ENCODE results near the gene SIVA1. TPM values are rescaled to one million over a fixed set of nuclear protein-coding genes. Genes with fewer than 3 reads are reported as not detected.

The SIVA1 gene
- polyA plus RNA-seq, 1 of the 3 experiments (the other 2 are of a cell fraction) = 137 TPM

GRCh38 chr14:104796687-104797081 lies 43.7 kb downstream of the SIVA1 start:
- ChIA-PET POLR2A (no interaction called here), CTCF (interaction anchor here (1.2 to 4.2 kb wide), 2 partner anchors 21 to 28 kb away, joined by 3 to 25 read pairs; no protein-coding TSS in a partner anchor)
- Histone ChIP-seq H4K20me1 (ENCODE audit: insufficient read depth) (peaks cover 32% of the 10 kb centered on the region), H3K9ac (no peak overlapping the region), H3F3A (replicated peaks; ENCODE audit: insufficient read depth) (peaks cover 19% of the 10 kb centered on the region), H3K36me3 (replicated peaks in 1 of 2; ENCODE audit: control insufficient read depth in 1 of 2, insufficient read depth in 2 of 2, low read length in 1 of 2) (peaks cover 0 to 6% of the 10 kb centered on the region in 2 experiments), H3K4me2 (peak overlapping the region; percentile 95; the same call in 1 of the 2 replicates), H3K9me2 (no peaks in the 10 kb centered on the region), H3K9me3 (no peaks in the 10 kb centered on the region), H3K79me2 (ENCODE audit: insufficient read depth) (peaks cover 34% of the 10 kb centered on the region), H3K27ac (ENCODE audit: low read depth in 2 of 2, low read length in 1 of 2) (no peak overlapping the region), H3K4me3 (ENCODE audit: low read depth in 2 of 2, low read length in 1 of 2) (no peak overlapping the region), H2AFZ (ENCODE audit: low read depth) (no peak overlapping the region), H3K27me3 (ENCODE audit: insufficient read depth) (no peaks in the 10 kb centered on the region), H3K4me1 (ENCODE audit: control insufficient read depth in 1 of 2, insufficient read depth in 2 of 2, low read depth in 1 of 2, low read length in 1 of 2) (peaks cover 11 to 54% of the 10 kb centered on the region in 2 experiments; a peak in 3 of 4 replicates)
- no peak for DNase-seq
- TF ChIP-seq FOSL2 (IDR thresholded peaks at IDR 0.05; ENCODE audit: borderline replicate concordance, low read depth) (no peak), JUND (IDR thresholded peaks at IDR 0.05) (no peak), CHD2 (IDR thresholded peaks at IDR 0.05; ENCODE audit: low read length, partially characterized antibody) (no peak), TCF12 (IDR thresholded peaks at IDR 0.05) (no peak), FOXM1 (IDR thresholded peaks at IDR 0.05; ENCODE audit: low read depth) (no peak), EZH2phosphoT487 (IDR thresholded peaks at IDR 0.05; ENCODE audit: borderline replicate concordance, low read depth) (no peak), RCOR1 (IDR thresholded peaks at IDR 0.05; ENCODE audit: low read length) (no peak), ZBTB33 (IDR thresholded peaks at IDR 0.05; ENCODE audit: borderline replicate concordance, low read depth) (no peak), MXI1 (IDR thresholded peaks at IDR 0.05; ENCODE audit: low read depth, low read length) (no peak), TAF1 (IDR thresholded peaks at IDR 0.05; ENCODE audit: borderline replicate concordance, low read depth, low read length) (no peak), USF1 (IDR thresholded peaks at IDR 0.05; ENCODE audit: borderline replicate concordance, low read depth) (no peak), EP300 (IDR thresholded peaks at IDR 0.05; ENCODE audit: borderline replicate concordance in 1 of 2, low read depth in 1 of 2, low read length in 1 of 2) (no peak)
- 92% methylated on average over 6 of the region's 6 CpGs for WGBS (ENCODE audit: low lambda C conversion rate)

GRCh38 chr14:104797115-104798044 lies 44.4 kb downstream of the SIVA1 start:
- Histone ChIP-seq H4K20me1 (ENCODE audit: insufficient read depth) (peaks cover 25% of the 10 kb centered on the region), H3K27me3 (ENCODE audit: insufficient read depth) (no peaks in the 10 kb centered on the region), H3K4me3 (ENCODE audit: low read depth in 2 of 2, low read length in 1 of 2) (no peak overlapping the region), H3K9me2 (no peaks in the 10 kb centered on the region), H3F3A (replicated peaks; ENCODE audit: insufficient read depth) (peaks cover 19% of the 10 kb centered on the region), H2AFZ (ENCODE audit: low read depth) (no peak overlapping the region), H3K36me3 (replicated peaks in 1 of 2; ENCODE audit: control insufficient read depth in 1 of 2, insufficient read depth in 2 of 2, low read length in 1 of 2) (no peaks in the 10 kb centered on the region), H3K9me3 (no peaks in the 10 kb centered on the region), H3K4me2 (no peak overlapping the region), H3K79me2 (ENCODE audit: insufficient read depth) (peaks cover 27% of the 10 kb centered on the region), H3K27ac (ENCODE audit: low read depth in 2 of 2, low read length in 1 of 2) (no peak overlapping the region), H3K9ac (no peak overlapping the region), H3K4me1 (ENCODE audit: control insufficient read depth in 1 of 2, insufficient read depth in 2 of 2, low read depth in 1 of 2, low read length in 1 of 2) (peaks cover 11 to 53% of the 10 kb centered on the region in 2 experiments; a peak in 3 of 4 replicates)
- CTCF ChIA-PET = interaction anchor here (1.3 to 5.2 kb wide), 3 partner anchors 24 to 29 kb away, joined by 4 to 26 read pairs (median 25); no protein-coding TSS in a partner anchor
- TF ChIP-seq EZH2phosphoT487 (IDR thresholded peaks at IDR 0.05; ENCODE audit: borderline replicate concordance, low read depth) (no peak), RCOR1 (IDR thresholded peaks at IDR 0.05; ENCODE audit: low read length) (no peak), USF2 (IDR thresholded peaks at IDR 0.05; ENCODE audit: borderline replicate concordance, low read depth, low read length) (no peak), FOXM1 (IDR thresholded peaks at IDR 0.05; ENCODE audit: low read depth) (no peak), POLR2AphosphoS5 (IDR thresholded peaks at IDR 0.05; ENCODE audit: low read depth, low read length) (no peak), GABPA (IDR thresholded peaks at IDR 0.05; ENCODE audit: low read depth) (no peak), TCF12 (IDR thresholded peaks at IDR 0.05) (no peak), IRF3 (IDR thresholded peaks at IDR 0.05; ENCODE audit: low read depth, low read length) (no peak), MAX (IDR thresholded peaks at IDR 0.05; ENCODE audit: low read depth) (no peak), TEAD4 (IDR thresholded peaks at IDR 0.05; ENCODE audit: borderline replicate concordance, insufficient read depth) (no peak), EP300 (IDR thresholded peaks at IDR 0.05; ENCODE audit: borderline replicate concordance in 1 of 2, low read depth in 1 of 2, low read length in 1 of 2) (no peak)
- WGBS (ENCODE audit: low lambda C conversion rate) = 76% methylated on average over 8 of the region's 18 CpGs
- no peak for DNase-seq
- POLR2A ChIA-PET = no interaction called here
